MM.1S (cell line): ENCODE results near the gene MYL1.

Experiments
- DNase-seq: peaks from one replicate; pipeline ENCODE4 v3.0.0-alpha.2; 2015
- H2AFZ ChIP-seq: fragments of 300-600 bp; sonication (generic); 2 replicates; pipeline ENCODE4 v1.6.0; 2016; ENCODE audit warnings: antibody characterized with exemption, low read length
- H3F3A ChIP-seq: fragments of 300-600 bp; sonication (generic); 2 replicates; pipeline ENCODE4 v1.6.1; 2016; ENCODE audit warnings: mild to moderate bottlenecking, antibody characterized with exemption, low read length, moderate library complexity, mixed read lengths; ENCODE audit not compliant: insufficient read depth
- H3K27ac ChIP-seq: fragments of 300-600 bp; sonication (generic); 2 replicates; pipeline ENCODE4 v1.5.1; 2016; ENCODE audit warnings: mild to moderate bottlenecking, low read length
- H3K27me3 ChIP-seq: fragments of 300-600 bp; sonication (generic); replicated peaks from 2 replicates; pipeline ENCODE4 v1.6.0; 2016; ENCODE audit warnings: low read length; ENCODE audit not compliant: insufficient read depth
- H3K36me3 ChIP-seq: fragments of 300-600 bp; sonication (generic); replicated peaks from 2 replicates; pipeline ENCODE4 v1.6.1; 2016; ENCODE audit warnings: mild to moderate bottlenecking, low read length, mixed read lengths; ENCODE audit not compliant: insufficient read depth
- H3K4me1 ChIP-seq: fragments of 300-600 bp; sonication (generic); 2 replicates; pipeline ENCODE4 v1.6.1; 2016; ENCODE audit warnings: low read length, mixed read lengths
- H3K4me2 ChIP-seq: fragments of 300-600 bp; sonication (generic); 2 replicates; pipeline ENCODE4 v1.6.0; 2016; ENCODE audit warnings: low read depth, low read length
- H3K4me3 ChIP-seq: fragments of 300-600 bp; sonication (generic); 2 replicates; pipeline ENCODE4 v1.5.1; 2016; ENCODE audit warnings: low read length, mixed read lengths
- H3K79me2 ChIP-seq: fragments of 300-600 bp; sonication (generic); 2 replicates; pipeline ENCODE4 v1.6.1; 2016; ENCODE audit warnings: mixed run types, low read length, mixed read lengths
- H3K9ac ChIP-seq: fragments of 300-600 bp; sonication (generic); 2 replicates; pipeline ENCODE4 v1.6.1; 2016; ENCODE audit warnings: low read length, mixed read lengths
- H3K9me2 ChIP-seq: fragments of 300-600 bp; sonication (generic); replicated peaks from 2 replicates; pipeline ENCODE4 v1.6.1; 2016; ENCODE audit warnings: mild to moderate bottlenecking, low read length, mixed read lengths; ENCODE audit not compliant: insufficient read depth
- H3K9me3 ChIP-seq: fragments of 300-600 bp; sonication (generic); replicated peaks from 2 replicates; pipeline ENCODE4 v1.6.1; 2016; ENCODE audit warnings: mild to moderate bottlenecking, low read length, mixed read lengths; ENCODE audit not compliant: insufficient read depth
- H4K20me1 ChIP-seq: fragments of 300-600 bp; sonication (generic); 2 replicates; pipeline ENCODE4 v1.6.1; 2016; ENCODE audit warnings: mild to moderate bottlenecking, low read length, moderate library complexity, mixed read lengths; ENCODE audit not compliant: insufficient read depth
- EZH2 ChIP-seq: fragments of 300-600 bp; sonication (generic); optimal IDR thresholded peaks from 2 replicates; pipeline ENCODE3; 2017; ENCODE audit warnings: low read depth, mild to moderate bottlenecking, antibody characterized with exemption, low read length, mixed read lengths
- EZH2phosphoT487 ChIP-seq: fragments of 300-600 bp; sonication (generic); IDR thresholded peaks from 2 replicates; pipeline ENCODE4 v1.6.1; 2018; ENCODE audit warnings: antibody characterized with exemption, low read length
- TF ChIP-seq, protein P1 (sequence below): fragments of 300-600 bp; sonication (generic); IDR thresholded peaks from 2 replicates; pipeline ENCODE4 v1.5.1; 2016; ENCODE audit warnings: antibody characterized with exemption, low read length, mixed read lengths

Gene MYL1

DNA sequence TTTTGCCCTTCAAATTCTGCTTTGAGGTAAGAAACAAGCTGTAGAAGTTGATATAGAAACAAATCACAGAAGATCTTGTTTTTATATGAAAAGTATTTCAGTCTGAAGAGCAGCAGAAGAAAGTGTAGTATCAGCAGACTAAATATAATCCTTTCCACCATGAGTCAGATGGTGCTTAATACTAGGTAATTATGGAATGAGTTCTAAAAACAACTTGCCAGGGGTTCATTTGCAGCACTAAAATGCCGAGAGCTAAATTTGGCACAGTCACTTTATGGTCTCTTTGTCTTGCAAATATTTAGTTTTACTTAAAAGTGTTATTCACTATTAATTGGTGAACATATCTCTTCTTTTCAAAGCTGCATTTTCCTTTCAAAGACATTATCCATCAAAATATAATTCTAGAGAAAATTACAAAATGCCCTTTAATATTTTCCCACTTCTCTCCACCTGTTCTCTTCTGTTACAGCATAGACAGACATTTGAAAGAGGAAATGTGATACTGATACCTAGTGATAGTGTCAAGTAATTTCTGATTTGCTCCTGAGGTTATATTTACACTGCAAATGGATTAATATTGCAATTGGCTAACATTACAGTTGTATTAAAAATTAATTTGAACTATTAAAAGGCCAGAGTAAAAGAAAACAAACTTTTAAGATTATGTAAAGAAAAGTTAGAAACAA is 5.3 kb downstream of the MYL1 start:
- no peaks in the 10 kb centered on the region for H3K4me1 ChIP-seq
- H3K27me3 ChIP-seq: no peaks in the 10 kb centered on the region
- no peak for TF ChIP-seq EZH2phosphoT487
- TF ChIP-seq, protein P1, sequence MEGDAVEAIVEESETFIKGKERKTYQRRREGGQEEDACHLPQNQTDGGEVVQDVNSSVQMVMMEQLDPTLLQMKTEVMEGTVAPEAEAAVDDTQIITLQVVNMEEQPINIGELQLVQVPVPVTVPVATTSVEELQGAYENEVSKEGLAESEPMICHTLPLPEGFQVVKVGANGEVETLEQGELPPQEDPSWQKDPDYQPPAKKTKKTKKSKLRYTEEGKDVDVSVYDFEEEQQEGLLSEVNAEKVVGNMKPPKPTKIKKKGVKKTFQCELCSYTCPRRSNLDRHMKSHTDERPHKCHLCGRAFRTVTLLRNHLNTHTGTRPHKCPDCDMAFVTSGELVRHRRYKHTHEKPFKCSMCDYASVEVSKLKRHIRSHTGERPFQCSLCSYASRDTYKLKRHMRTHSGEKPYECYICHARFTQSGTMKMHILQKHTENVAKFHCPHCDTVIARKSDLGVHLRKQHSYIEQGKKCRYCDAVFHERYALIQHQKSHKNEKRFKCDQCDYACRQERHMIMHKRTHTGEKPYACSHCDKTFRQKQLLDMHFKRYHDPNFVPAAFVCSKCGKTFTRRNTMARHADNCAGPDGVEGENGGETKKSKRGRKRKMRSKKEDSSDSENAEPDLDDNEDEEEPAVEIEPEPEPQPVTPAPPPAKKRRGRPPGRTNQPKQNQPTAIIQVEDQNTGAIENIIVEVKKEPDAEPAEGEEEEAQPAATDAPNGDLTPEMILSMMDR: no peak
- no peak for TF ChIP-seq EZH2
- no peak overlapping the region for H3K4me2 ChIP-seq
- no peaks in the 10 kb centered on the region for H3K36me3 ChIP-seq
- DNase-seq: no peak
- H3K9me2 ChIP-seq: no peaks in the 10 kb centered on the region
- no peaks in the 10 kb centered on the region for H4K20me1 ChIP-seq
- no peak overlapping the region for H3K27ac ChIP-seq
- H3K4me3 ChIP-seq: no peak overlapping the region
- no peaks in the 10 kb centered on the region for H3K79me2 ChIP-seq
- H3K9me3 ChIP-seq: no peaks in the 10 kb centered on the region
- no peak overlapping the region for H3K9ac ChIP-seq
- H2AFZ ChIP-seq: no peak overlapping the region
- no peaks in the 10 kb centered on the region for H3F3A ChIP-seq

DNA sequence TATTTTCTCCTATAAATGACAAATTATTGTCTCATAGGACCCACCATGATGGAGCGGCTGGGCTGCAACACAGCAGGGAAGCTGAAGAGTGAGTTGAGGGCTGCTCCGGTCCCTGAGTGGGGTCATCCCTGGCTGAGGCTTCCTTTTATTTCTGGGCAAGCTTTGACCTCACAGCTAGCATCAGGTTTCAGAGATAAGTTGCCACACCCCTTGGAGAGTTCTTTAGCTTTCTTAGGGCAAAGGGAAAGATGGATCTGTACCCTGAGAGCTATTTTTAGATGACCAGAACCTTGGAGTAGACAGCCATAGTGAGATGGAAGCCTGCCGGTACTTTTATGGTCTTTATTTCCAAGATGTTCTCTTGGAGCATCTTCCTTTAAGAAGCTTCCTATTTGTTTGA is 11.5 kb downstream of the MYL1 start:
- Histone ChIP-seq H3K79me2 (no peaks in the 10 kb centered on the region), H3K36me3 (no peaks in the 10 kb centered on the region), H3K4me2 (no peak overlapping the region), H3K4me1 (no peaks in the 10 kb centered on the region), H3K9me3 (no peaks in the 10 kb centered on the region), H3F3A (no peaks in the 10 kb centered on the region), H3K9me2 (no peaks in the 10 kb centered on the region), H3K27ac (no peak overlapping the region), H3K9ac (no peak overlapping the region), H4K20me1 (no peaks in the 10 kb centered on the region), H2AFZ (no peak overlapping the region), H3K27me3 (no peaks in the 10 kb centered on the region), H3K4me3 (no peak overlapping the region)
- DNase-seq: no peak
- TF ChIP-seq, protein P1: no peak
- TF ChIP-seq EZH2: no peak
- no peak for TF ChIP-seq EZH2phosphoT487

DNA sequence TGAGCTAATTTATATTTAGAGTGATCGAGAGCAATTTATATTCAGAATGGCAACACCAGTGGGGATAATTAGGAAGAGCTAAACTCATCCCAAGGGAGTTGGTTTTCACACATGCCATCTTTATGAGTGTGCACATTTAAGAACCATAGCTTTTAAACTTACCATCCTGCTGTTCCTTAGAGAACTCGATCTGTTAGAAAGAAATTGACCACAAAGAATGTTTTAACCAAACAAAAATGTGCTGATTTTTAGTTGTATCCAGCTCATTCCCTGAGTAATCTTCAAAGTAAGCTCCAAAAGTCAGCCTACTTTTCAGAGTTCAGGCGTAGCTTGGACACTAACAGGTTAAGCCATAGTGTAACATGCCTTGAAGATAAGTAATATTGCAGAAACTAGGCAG is 12.6 kb downstream of the MYL1 start:
- H3K79me2 ChIP-seq: no peaks in the 10 kb centered on the region
- TF ChIP-seq EZH2phosphoT487: no peak
- TF ChIP-seq, protein P1: no peak
- no peak for TF ChIP-seq EZH2
- no peaks in the 10 kb centered on the region for H3K9me2 ChIP-seq
- H4K20me1 ChIP-seq: no peaks in the 10 kb centered on the region
- DNase-seq: no peak
- no peak overlapping the region for H3K4me2 ChIP-seq
- no peaks in the 10 kb centered on the region for H3K36me3 ChIP-seq
- no peak overlapping the region for H3K4me3 ChIP-seq
- no peaks in the 10 kb centered on the region for H3K9me3 ChIP-seq
- H2AFZ ChIP-seq: no peak overlapping the region
- no peaks in the 10 kb centered on the region for H3F3A ChIP-seq
- no peak overlapping the region for H3K9ac ChIP-seq
- no peaks in the 10 kb centered on the region for H3K27me3 ChIP-seq
- H3K27ac ChIP-seq: no peak overlapping the region
- H3K4me1 ChIP-seq: no peaks in the 10 kb centered on the region
